ENCODE measurements around the gene PDPK1. TPM values are rescaled to one million over a fixed set of nuclear protein-coding genes. Genes with fewer than 3 reads are reported as not detected.

The PDPK1 gene
- total RNA-seq, 1 experiment from 2014 or later: 69.8 TPM

Small RNAs within 50 kb of the gene (microRNA-seq; reads per million reads assigned to microRNA genes)
- gene MIR3178: not detected

Other genes starting within 250 kb of the PDPK1 start
- 14.6 and 16.1 TPM in 2 replicates for gene ABCA3, start 197.3 kb upstream of the PDPK1 start, total RNA-seq (2022)
- gene CCNF, start 108.6 kb upstream of the PDPK1 start, total RNA-seq (2022): 48.7 and 52.4 TPM in 2 replicates
- 29.0 and 30.6 TPM in 2 replicates for gene TEDC2, start 77.9 kb upstream of the PDPK1 start, total RNA-seq (2022)
- gene NTN3, start 66.7 kb upstream of the PDPK1 start, total RNA-seq (2022): 0.30 and 0.39 TPM in 2 replicates
- 20.8 and 22.6 TPM in 2 replicates for gene TBC1D24, start 62.9 kb upstream of the PDPK1 start, total RNA-seq (2022)
- 200 and 204 TPM in 2 replicates for gene ATP6V0C, start 24.1 kb upstream of the PDPK1 start, total RNA-seq (2022)
- 62.3 and 67.2 TPM in 2 replicates for gene AMDHD2, start 17.6 kb upstream of the PDPK1 start, total RNA-seq (2022)
- gene CEMP1, start 6.6 kb upstream of the PDPK1 start, total RNA-seq (2022): 0.63 and 0.68 TPM in 2 replicates
- 30.4 and 33.3 TPM in 2 replicates for gene KCTD5, start 144.5 kb downstream of the PDPK1 start, total RNA-seq (2022)
- 0.72 and 1.1 TPM in 2 replicates for gene PRSS27, start 182.2 kb downstream of the PDPK1 start, total RNA-seq (2022)
- gene SRRM2, start 214.6 kb downstream of the PDPK1 start, total RNA-seq (2022): 332 and 382 TPM in 2 replicates
- 175 and 184 TPM in 2 replicates for gene ELOB, start 239.3 kb downstream of the PDPK1 start, total RNA-seq (2022)
- gene PRSS33, start 249.5 kb downstream of the PDPK1 start, total RNA-seq (2022): not detected in 2 replicates

Measured in Caco-2 (cell line).